NT2/D1 (cell line): ENCODE measurements around the gene KLF16.

Experiments
- SUZ12 ChIP-seq: IDR thresholded peaks from 2 replicates; pipeline ENCODE4 v1.6.1; 2011; ENCODE audit not compliant: insufficient read length, insufficient read depth; ENCODE audit errors: extremely low read depth
- ZNF274 ChIP-seq: IDR thresholded peaks from 2 replicates; pipeline ENCODE4 v1.6.1; 2011; ENCODE audit warnings: mild to moderate bottlenecking, low read depth, low read length

DNA sequence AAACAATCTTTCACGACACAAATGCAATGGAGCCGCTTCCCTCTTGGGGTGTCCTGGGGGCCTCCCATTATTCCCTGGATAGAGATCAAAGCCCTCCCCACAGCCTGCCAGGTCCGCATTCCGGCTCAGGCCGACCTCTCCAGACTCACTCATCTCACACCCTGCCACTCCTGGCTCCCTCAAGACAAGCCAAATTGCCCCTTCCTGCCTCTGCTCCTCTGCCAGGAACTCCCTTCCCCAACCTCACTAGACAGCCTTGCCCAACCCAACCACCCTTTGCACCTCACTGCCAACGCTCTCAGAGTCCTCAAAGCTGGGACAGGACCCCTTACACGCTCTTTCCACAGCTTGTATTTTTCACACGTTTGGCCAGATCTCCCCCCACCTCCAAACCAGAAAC, 20.4 kb upstream of the KLF16 start:
- no peak for TF ChIP-seq SUZ12
- TF ChIP-seq ZNF274 = no peak
